GM12878 (cell line): Measurements from ENCODE around the gene MRPL1. TPM values are rescaled to one million over a fixed set of nuclear protein-coding genes. Genes with fewer than 3 reads are reported as not detected.

Experiments
- ASH2L ChIP-seq: fragments of 300-600, 200-600 bp; sonication (generic); IDR thresholded peaks from 2 replicates; pipeline ENCODE4 v1.6.1; 2017; ENCODE audit warnings: low read depth, mild to moderate bottlenecking, borderline replicate concordance
- BCL11A ChIP-seq: IDR thresholded peaks from 2 replicates; pipeline ENCODE4 v1.6.1; 2011; ENCODE audit warnings: low read depth, low read length
- CBX3 ChIP-seq: fragments of 200-600 bp; sonication (generic); IDR thresholded peaks from 2 replicates; pipeline ENCODE4 v1.6.1; 2016; ENCODE audit warnings: low read depth, borderline replicate concordance
- EGR1 ChIP-seq, 2 experiments: IDR thresholded peaks; 1 replicate in 1 of 2; 2 replicates in 1 of 2; pipeline ENCODE4 v1.6.1; 2011 to 2012; ENCODE audit warnings: low read depth in 2 of 2, low read length in 2 of 2, borderline replicate concordance in 1 of 2, mild to moderate bottlenecking in 1 of 2, moderate library complexity in 1 of 2
- LARP7 ChIP-seq: fragments of 450-650 bp; IDR thresholded peaks from 2 replicates; pipeline ENCODE4 v1.6.1; 2017; ENCODE audit warnings: mild to moderate bottlenecking
- MYB ChIP-seq: fragments of 150-350 bp; IDR thresholded peaks from 2 replicates; pipeline ENCODE4 v1.6.1; 2014; ENCODE audit warnings: mild to moderate bottlenecking, low read depth, low read length, borderline replicate concordance
- NBN ChIP-seq: fragments of 450-650 bp; IDR thresholded peaks from 2 replicates; pipeline ENCODE4 v1.6.1; 2016
- NFIC ChIP-seq: IDR thresholded peaks from 2 replicates; pipeline ENCODE4 v1.6.1; 2012; ENCODE audit warnings: low read depth, mild to moderate bottlenecking, inconsistent platforms, low read length, moderate library complexity
- POLR2AphosphoS5 ChIP-seq: IDR thresholded peaks from 2 replicates; pipeline ENCODE4 v1.6.1; 2011; ENCODE audit warnings: mild to moderate bottlenecking, low read length, inconsistent platforms
- RAD21 ChIP-seq: IDR thresholded peaks from 2 replicates; pipeline ENCODE4 v1.6.1; 2011; ENCODE audit warnings: mild to moderate bottlenecking, low read depth, low read length, moderate library complexity; ENCODE audit not compliant: insufficient read depth
- RAD51 ChIP-seq: fragments of 450-650 bp; IDR thresholded peaks from 2 replicates; pipeline ENCODE4 v1.6.1; 2016; ENCODE audit warnings: moderate library complexity, mild to moderate bottlenecking, inconsistent platforms
- SMAD1 ChIP-seq: fragments of 450-650 bp; IDR thresholded peaks from 2 replicates; pipeline ENCODE4 v1.6.1; 2018; ENCODE audit warnings: mild to moderate bottlenecking, low read depth; ENCODE audit not compliant: partially characterized antibody
- ZBED1 ChIP-seq: IDR thresholded peaks from 2 replicates; pipeline ENCODE4 v1.6.1; 2016; ENCODE audit warnings: borderline replicate concordance
- ZNF622 ChIP-seq: fragments of 450-650 bp; IDR thresholded peaks from 2 replicates; pipeline ENCODE4 v1.6.1; 2017; ENCODE audit warnings: mild to moderate bottlenecking, inconsistent platforms
- ZZZ3 ChIP-seq: IDR thresholded peaks from 2 replicates; pipeline ENCODE4 v1.6.1; 2011; ENCODE audit warnings: low read depth; ENCODE audit not compliant: control insufficient read depth, insufficient read length
- polyA plus RNA-seq, 11 experiments: library from polyadenylated mRNA; depleted of rRNA in 4 of 11; unstranded in 6 of 11; stranded (reverse) in 5 of 11; fragments of >200 nt; fragmentation: Nextera tagmentation in 4 of 11; fragmentation: Illumina TruSeq in 1 of 11; extraction: Ambion mirVana in 4 of 11; extraction: Trizol in 1 of 11; gene quantifications; 1 replicate in 1 of 11; 2 replicates in 10 of 11; pipeline versions ENCODE4 v1.2.1 to v1.2.3, GENCODE V29; 2011 to 2016; ENCODE audit warnings: inconsistent platforms in 2 of 11, missing spikeins in 2 of 11, low read depth in 1 of 11
- total RNA-seq, 4 experiments: library from RNA; depleted of rRNA in 3 of 4; stranded (reverse); fragments of >200 nt in 3 of 4; fragmentation: Illumina TruSeq in 1 of 4; extraction: Trizol in 1 of 4; gene quantifications; 2 replicates each; pipeline versions ENCODE4 v1.2.1 to v1.2.3, GENCODE V29; 2013 to 2021
- TF ChIP-seq, protein P1 (sequence below): IDR thresholded peaks from 2 replicates; pipeline ENCODE4 v1.6.1; 2012; ENCODE audit warnings: low read depth, low read length, improper control_type of control experiment
- TF ChIP-seq, protein P2 (sequence below): fragments of 450-650 bp; IDR thresholded peaks from 2 replicates; pipeline ENCODE4 v1.6.1; 2017; ENCODE audit warnings: borderline replicate concordance
- TF ChIP-seq, protein P3 (sequence below): IDR thresholded peaks from 2 replicates; pipeline ENCODE4 v1.6.1; 2012; ENCODE audit warnings: mild to moderate bottlenecking, low read depth, low read length
- TF ChIP-seq, protein P4 (sequence below): fragments of 450-650 bp; IDR thresholded peaks from 2 replicates; pipeline ENCODE4 v1.6.1; 2017; ENCODE audit warnings: mild to moderate bottlenecking, moderate library complexity

Gene MRPL1
- total and polyA plus RNA-seq, 10 of the 15 experiments (the other 5 are each of a cell fraction or from before 2014, with no cell fraction given), result 20.2 to 35.7 (median 28.2) TPM

DNA sequence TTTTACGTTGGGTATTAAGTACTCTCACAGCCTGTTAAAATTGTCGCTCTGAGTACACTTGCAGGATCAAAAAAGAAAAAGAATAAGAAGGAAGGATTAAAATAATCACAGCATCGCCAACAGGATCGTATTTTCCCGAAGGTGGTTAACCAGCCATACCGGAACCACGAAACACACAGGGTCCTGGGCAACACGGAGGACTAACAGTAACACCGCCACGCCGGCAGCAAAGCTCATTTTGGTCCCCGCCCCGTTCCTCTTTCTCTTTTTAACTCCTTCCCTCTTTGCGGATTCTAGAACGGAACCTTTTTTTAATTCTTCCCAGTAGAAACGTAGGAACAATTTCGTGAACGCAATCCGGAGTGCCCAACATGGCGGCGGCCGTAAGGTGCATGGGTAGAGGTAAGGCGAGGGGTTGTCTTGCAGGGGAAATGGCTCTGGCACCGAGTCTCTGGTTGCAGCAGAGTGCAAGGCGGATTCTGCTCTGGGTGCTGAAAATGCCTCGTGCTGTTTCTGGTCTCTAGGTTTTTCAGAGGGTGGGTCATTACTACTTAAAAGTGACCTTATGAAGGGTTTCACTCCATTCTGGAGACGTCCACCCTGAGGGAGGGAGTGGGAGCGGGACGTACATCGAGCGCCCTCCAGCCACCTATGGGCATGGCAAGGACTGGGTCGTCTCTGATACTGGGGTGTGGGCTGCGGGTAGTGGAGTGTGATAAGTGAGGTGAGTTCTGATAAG lies at the start of gene MRPL1 (continued):
- TF ChIP-seq ASH2L (peak; percentile 87; the same call in 1 of the 2 replicates), ZZZ3 (peak; percentile 55), ZNF622 (no peak), BCL11A (no peak), RAD21 (0 out of 2 replicates have a peak, but pooled peaks have one; percentile 18), NFIC (peak; percentile 76), SMAD1 (no peak), LARP7 (no peak), CBX3 (no peak), MYB (no peak), EGR1 (IDR thresholded peaks at IDR 0.05; ENCODE audit: borderline replicate concordance in 1 of 2, low read depth in 2 of 2, low read length in 2 of 2) (no peak), ZBED1 (peak; percentile 92), RAD51 (no peak; the same call in 1 of the 2 replicates), NBN (peak; percentile 91; the same call in 1 of the 2 replicates), POLR2AphosphoS5 (peak; percentile 93)
- TF ChIP-seq, protein P1, sequence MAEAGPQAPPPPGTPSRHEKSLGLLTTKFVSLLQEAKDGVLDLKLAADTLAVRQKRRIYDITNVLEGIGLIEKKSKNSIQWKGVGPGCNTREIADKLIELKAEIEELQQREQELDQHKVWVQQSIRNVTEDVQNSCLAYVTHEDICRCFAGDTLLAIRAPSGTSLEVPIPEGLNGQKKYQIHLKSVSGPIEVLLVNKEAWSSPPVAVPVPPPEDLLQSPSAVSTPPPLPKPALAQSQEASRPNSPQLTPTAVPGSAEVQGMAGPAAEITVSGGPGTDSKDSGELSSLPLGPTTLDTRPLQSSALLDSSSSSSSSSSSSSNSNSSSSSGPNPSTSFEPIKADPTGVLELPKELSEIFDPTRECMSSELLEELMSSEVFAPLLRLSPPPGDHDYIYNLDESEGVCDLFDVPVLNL, result no peak
- TF ChIP-seq, protein P2, sequence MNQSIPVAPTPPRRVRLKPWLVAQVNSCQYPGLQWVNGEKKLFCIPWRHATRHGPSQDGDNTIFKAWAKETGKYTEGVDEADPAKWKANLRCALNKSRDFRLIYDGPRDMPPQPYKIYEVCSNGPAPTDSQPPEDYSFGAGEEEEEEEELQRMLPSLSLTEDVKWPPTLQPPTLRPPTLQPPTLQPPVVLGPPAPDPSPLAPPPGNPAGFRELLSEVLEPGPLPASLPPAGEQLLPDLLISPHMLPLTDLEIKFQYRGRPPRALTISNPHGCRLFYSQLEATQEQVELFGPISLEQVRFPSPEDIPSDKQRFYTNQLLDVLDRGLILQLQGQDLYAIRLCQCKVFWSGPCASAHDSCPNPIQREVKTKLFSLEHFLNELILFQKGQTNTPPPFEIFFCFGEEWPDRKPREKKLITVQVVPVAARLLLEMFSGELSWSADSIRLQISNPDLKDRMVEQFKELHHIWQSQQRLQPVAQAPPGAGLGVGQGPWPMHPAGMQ, result no peak
- TF ChIP-seq, protein P3, sequence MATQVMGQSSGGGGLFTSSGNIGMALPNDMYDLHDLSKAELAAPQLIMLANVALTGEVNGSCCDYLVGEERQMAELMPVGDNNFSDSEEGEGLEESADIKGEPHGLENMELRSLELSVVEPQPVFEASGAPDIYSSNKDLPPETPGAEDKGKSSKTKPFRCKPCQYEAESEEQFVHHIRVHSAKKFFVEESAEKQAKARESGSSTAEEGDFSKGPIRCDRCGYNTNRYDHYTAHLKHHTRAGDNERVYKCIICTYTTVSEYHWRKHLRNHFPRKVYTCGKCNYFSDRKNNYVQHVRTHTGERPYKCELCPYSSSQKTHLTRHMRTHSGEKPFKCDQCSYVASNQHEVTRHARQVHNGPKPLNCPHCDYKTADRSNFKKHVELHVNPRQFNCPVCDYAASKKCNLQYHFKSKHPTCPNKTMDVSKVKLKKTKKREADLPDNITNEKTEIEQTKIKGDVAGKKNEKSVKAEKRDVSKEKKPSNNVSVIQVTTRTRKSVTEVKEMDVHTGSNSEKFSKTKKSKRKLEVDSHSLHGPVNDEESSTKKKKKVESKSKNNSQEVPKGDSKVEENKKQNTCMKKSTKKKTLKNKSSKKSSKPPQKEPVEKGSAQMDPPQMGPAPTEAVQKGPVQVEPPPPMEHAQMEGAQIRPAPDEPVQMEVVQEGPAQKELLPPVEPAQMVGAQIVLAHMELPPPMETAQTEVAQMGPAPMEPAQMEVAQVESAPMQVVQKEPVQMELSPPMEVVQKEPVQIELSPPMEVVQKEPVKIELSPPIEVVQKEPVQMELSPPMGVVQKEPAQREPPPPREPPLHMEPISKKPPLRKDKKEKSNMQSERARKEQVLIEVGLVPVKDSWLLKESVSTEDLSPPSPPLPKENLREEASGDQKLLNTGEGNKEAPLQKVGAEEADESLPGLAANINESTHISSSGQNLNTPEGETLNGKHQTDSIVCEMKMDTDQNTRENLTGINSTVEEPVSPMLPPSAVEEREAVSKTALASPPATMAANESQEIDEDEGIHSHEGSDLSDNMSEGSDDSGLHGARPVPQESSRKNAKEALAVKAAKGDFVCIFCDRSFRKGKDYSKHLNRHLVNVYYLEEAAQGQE, result 0 out of 2 replicates have a peak, but pooled peaks have one; percentile 25
- TF ChIP-seq, protein P4, sequence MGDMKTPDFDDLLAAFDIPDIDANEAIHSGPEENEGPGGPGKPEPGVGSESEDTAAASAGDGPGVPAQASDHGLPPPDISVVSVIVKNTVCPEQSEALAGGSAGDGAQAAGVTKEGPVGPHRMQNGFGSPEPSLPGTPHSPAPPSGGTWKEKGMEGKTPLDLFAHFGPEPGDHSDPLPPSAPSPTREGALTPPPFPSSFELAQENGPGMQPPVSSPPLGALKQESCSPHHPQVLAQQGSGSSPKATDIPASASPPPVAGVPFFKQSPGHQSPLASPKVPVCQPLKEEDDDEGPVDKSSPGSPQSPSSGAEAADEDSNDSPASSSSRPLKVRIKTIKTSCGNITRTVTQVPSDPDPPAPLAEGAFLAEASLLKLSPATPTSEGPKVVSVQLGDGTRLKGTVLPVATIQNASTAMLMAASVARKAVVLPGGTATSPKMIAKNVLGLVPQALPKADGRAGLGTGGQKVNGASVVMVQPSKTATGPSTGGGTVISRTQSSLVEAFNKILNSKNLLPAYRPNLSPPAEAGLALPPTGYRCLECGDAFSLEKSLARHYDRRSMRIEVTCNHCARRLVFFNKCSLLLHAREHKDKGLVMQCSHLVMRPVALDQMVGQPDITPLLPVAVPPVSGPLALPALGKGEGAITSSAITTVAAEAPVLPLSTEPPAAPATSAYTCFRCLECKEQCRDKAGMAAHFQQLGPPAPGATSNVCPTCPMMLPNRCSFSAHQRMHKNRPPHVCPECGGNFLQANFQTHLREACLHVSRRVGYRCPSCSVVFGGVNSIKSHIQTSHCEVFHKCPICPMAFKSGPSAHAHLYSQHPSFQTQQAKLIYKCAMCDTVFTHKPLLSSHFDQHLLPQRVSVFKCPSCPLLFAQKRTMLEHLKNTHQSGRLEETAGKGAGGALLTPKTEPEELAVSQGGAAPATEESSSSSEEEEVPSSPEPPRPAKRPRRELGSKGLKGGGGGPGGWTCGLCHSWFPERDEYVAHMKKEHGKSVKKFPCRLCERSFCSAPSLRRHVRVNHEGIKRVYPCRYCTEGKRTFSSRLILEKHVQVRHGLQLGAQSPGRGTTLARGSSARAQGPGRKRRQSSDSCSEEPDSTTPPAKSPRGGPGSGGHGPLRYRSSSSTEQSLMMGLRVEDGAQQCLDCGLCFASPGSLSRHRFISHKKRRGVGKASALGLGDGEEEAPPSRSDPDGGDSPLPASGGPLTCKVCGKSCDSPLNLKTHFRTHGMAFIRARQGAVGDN, result no peak
